ENCODE results near the gene PLA2G4D.

Gene PLA2G4D

DNA sequence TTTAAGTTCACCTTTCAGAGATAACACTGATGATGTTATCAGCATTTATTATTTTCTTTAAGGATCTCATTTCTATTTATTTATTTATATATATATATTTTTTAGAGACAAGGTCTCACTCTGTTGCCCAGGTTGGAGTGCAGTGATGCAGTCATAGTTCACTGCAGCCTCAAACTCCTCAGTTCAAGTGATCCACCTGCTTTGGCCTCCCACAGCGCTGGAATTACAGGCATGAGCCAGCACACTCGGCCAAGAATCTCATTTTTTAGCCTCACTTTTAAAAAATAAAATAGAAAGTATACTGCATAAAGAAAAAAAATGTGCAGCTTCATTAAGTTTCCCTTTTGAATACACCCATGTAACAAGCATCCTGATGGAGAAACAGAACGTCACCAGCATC is 35.6 kb downstream of the PLA2G4D start:
- TF ChIP-seq, protein P1, sequence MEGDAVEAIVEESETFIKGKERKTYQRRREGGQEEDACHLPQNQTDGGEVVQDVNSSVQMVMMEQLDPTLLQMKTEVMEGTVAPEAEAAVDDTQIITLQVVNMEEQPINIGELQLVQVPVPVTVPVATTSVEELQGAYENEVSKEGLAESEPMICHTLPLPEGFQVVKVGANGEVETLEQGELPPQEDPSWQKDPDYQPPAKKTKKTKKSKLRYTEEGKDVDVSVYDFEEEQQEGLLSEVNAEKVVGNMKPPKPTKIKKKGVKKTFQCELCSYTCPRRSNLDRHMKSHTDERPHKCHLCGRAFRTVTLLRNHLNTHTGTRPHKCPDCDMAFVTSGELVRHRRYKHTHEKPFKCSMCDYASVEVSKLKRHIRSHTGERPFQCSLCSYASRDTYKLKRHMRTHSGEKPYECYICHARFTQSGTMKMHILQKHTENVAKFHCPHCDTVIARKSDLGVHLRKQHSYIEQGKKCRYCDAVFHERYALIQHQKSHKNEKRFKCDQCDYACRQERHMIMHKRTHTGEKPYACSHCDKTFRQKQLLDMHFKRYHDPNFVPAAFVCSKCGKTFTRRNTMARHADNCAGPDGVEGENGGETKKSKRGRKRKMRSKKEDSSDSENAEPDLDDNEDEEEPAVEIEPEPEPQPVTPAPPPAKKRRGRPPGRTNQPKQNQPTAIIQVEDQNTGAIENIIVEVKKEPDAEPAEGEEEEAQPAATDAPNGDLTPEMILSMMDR (IDR thresholded peaks at IDR 0.05; ENCODE audit: low read depth, low read length), result no peak
- no peak for DNase-seq (ENCODE audit: extremely low read depth, low read depth)

DNA sequence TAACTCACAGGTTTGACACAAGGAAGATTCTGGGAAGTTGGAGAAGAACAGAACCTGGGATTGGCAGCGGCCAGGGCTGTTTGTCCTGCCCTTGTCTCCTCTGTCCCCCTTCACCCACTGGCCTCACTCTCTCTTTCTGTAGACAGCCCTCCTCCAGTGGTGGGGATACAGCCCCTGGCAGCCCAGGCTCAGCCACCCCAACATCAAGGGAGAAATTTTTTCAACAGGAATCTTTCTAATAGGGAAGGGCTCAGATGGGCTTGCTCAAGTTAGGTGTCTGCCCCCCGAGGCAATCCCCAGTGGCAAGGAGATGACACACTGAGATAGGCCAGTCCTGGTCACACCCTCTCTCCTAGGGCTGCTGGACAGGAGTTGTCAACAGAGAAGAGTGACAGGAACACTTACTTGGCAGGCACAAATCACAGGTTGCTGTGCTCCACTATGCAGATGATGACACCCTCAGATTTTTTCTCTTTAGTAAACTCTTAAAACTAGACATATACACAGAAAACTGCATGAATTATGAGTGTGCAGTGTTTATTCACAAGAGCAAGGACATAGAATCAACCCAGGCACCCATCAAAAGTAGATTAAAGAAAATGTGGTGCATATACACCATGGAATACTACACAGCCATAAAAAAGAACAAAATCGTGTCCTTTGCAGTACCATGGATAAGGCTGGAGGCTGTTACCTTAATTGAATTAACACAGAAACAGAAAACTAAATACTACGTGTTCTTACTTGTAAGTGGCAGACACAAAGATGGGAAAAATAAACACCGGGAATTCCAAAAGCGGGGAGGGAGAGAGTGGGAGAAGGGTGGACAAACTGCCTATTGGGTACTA is 36.3 kb downstream of the PLA2G4D start:
- DNase-seq (ENCODE audit: extremely low read depth, low read depth), result no peak

DNA sequence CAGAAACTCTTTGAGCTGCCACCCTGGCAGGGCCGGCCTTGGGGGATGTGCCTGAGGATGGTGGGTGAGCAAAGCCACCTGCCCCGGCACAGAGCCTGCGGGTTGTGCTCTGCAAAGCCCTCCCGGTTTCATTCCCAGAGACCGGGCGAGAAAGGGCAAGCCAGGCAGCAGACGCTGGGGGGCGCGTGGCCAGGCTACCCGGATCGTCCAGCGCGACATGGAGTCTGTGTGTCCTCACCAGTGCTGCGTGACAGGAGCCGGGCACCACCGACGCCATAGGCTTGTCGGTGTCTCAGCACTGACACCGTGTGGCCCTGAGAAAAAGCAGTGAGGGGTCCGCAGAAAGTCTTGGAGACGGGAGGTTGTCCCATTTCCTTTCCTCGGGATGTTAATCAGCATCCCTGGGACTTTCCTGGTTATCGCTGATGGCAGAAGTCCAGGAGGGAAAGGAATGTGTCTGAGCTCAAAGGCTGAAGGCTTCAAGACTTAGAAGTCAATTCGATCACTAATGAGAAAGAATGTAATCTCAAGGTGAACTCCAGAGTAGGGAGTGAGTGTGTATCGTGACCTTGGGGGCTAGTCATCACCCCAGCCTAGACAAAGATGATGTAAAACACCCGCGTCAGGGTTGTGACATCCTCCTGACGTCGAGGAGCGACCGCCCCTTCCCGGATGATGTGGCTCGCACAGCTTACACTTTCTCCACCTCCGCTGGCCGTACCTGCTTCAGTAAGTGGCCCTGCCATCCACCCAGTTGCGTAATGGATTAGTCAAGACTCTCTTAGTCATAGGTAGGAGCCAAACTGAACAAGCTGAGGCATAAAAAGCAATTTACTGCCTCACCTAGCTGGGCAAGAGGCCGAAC is 37.2 kb downstream of the PLA2G4D start:
- TF ChIP-seq, protein P1 (IDR thresholded peaks at IDR 0.05; ENCODE audit: low read depth, low read length), result peak; percentile 51
- no peak for DNase-seq (ENCODE audit: extremely low read depth, low read depth)

More for the DNA sequence above, 36.3 kb downstream of the PLA2G4D start:
- TF ChIP-seq, protein P1 (IDR thresholded peaks at IDR 0.05; ENCODE audit: low read depth, low read length), result no peak

DNA sequence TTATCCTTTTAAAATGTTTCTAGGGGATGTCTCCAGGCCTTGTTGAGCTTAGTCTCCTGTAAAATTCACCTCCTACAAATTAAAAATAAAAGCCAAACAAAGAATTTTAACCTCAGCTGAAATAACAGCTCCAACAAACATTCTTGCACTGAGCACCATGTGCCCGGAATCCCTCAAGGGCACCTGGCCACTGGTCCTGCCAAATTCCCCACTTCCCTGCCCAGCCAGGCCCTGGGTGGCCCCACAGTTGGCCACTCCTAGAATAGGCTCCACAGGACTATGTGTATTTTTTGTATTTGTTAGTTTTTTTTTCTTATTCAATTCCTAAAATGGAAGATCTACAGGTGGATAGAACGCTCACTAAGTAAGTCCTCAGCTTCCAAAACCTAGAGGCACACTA is 40.4 kb downstream of the PLA2G4D start:
- TF ChIP-seq, protein P1 (IDR thresholded peaks at IDR 0.05; ENCODE audit: low read depth, low read length), result no peak
- no peak for DNase-seq (ENCODE audit: extremely low read depth, low read depth)

DNA sequence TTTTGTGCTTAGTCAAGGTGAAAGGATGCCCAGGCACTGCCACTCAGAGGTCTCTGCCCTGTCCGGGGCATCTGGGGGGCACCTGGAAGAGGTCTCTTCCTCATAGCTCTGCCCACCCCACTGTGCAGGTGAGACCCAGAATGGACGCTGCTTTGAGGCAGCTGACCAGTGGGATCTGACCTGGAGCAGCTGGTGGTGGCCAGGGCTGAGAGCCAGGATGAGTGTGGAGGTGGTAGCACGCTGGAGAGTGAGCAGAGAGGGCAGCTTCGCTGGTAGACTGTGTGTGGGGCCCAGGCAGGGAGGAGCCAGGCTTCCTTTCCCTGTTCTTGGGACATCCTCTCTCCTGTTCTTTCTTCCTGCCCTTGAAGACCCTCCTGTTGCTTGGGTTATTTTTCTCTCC is 41.4 kb downstream of the PLA2G4D start:
- DNase-seq (ENCODE audit: extremely low read depth, low read depth), result no peak
- TF ChIP-seq, protein P1 (IDR thresholded peaks at IDR 0.05; ENCODE audit: low read depth, low read length), result no peak

DNA sequence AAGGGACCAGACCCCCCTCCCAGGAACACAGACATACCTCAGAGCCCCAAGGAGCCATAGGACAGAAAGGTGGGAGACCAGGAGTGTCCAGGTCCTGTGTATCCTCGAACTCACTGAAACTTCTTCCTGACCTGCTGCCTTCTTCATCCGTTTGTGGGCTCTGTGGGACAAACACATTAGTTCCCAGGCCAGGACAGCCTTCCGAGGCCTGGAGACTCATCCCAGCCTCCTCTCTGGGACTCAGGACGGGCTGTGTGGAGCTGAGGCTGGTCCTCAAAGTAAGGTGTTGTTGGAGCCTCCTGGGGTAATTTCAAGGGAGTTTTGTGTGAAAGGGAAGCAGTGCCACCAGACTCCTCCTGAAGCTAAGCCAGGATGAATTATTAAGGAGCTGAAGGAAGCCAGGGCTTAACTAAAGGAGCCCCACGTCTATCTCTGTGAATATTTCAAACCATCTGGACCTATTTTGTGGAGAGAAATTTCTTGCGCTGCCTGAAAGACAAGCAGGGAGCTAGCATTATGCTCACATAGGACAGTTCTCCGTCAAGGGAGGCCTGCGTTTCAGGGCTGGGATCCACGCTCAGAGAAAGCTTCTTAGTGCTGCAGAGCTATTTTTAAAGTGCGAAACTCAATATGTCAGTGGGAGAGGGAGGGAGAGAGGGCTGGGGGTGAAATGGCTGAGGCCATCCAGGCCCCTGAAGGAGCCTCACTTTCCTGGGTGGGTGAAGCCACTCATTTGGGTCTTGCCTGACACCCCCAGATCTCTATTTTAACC is 43.7 kb downstream of the PLA2G4D start:
- no peak for DNase-seq (ENCODE audit: extremely low read depth, low read depth)
- TF ChIP-seq, protein P1 (IDR thresholded peaks at IDR 0.05; ENCODE audit: low read depth, low read length), result no peak
